A549 (cell line): ENCODE measurements around the gene NPBWR2. TPM values are rescaled to one million over a fixed set of nuclear protein-coding genes. Genes with fewer than 3 reads are reported as not detected.
A peak's percentile ranks its signal among the peaks of the same experiment; 100 is the strongest.

Source experiments
- ATAC-seq, 2 experiments: fragments of 200-7000 bp in 1 of 2; fragments of >200 bp in 1 of 2; cut with Nextera tagmentation in 1 of 2; cut with Tn5 transposase in 1 of 2; 3 replicates each; pipeline versions ENCODE4 v1.8.0 to v1.9.1; 2018 to 2020; ENCODE audit warnings: mild to moderate bottlenecking in 1 of 2, moderate library complexity in 1 of 2
- CTCF ChIA-PET: fragments of 300-600 bp; sonication (Branson Sonifier 250); formaldehyde crosslinking; extraction: SDS; loops from one replicate; lab custom pipeline; 2021; ENCODE audit warnings: antibody characterized with exemption, inconsistent platforms; lab: Yijun Ruan, JAX
- POLR2A ChIA-PET: fragments of 350-600 bp; formaldehyde crosslinking; extraction: SDS; loops from one replicate; lab custom pipeline; 2021; ENCODE audit warnings: antibody characterized with exemption, inconsistent platforms; lab: Yijun Ruan, JAX
- DNase-seq, 2 experiments: peaks; one replicate each; pipeline versions ENCODE4 v3.0.0 to v3.0.0-alpha.2; 2011 to 2016; ENCODE audit warnings: low read depth in 1 of 2, low spot score in 1 of 2
- FAIRE-seq: peaks from 2 replicates; lab custom pipeline; 2011; peaks lifted over from hg19 to GRCh38; lab: Jason Lieb, UNC
- H3K27ac ChIP-seq, 2 experiments: fragments of >200 bp; sonication (Bioruptor Twin); formaldehyde crosslinking; 3 replicates each; pipeline ENCODE4 v1.5.1; 2016 to 2017
- H3K4me1 ChIP-seq: fragments of >200 bp; sonication (Bioruptor Twin); formaldehyde crosslinking; 3 replicates; pipeline ENCODE4 v1.6.1; 2016
- H3K4me2 ChIP-seq: fragments of >200 bp; sonication (Bioruptor Twin); formaldehyde crosslinking; 3 replicates; pipeline ENCODE4 v1.6.1; 2016
- H3K4me3 ChIP-seq: fragments of >200 bp; sonication (Bioruptor Twin); formaldehyde crosslinking; 3 replicates; pipeline ENCODE4 v1.5.1; 2016
- H3K9me3 ChIP-seq: fragments of >200 bp; sonication (Bioruptor Twin); formaldehyde crosslinking; 3 replicates; pipeline ENCODE4 v1.6.1; 2016
- CEBPB ChIP-seq, 2 experiments: fragments of >200 bp in 1 of 2; sonication (Bioruptor Twin) in 1 of 2; formaldehyde crosslinking in 1 of 2; IDR thresholded peaks; 2 replicates each; pipeline ENCODE4 v1.6.1; 2012 to 2016
- ESRRA ChIP-seq: fragments of 150-350 bp; IDR thresholded peaks from 2 replicates; pipeline ENCODE4 v1.6.1; 2014; ENCODE audit warnings: mild to moderate bottlenecking, low read length, borderline replicate concordance
- FOSL2 ChIP-seq, 2 experiments: fragments of 450-650 bp in 1 of 2; fragments of >200 bp in 1 of 2; sonication (Bioruptor Twin) in 1 of 2; formaldehyde crosslinking; IDR thresholded peaks; 2 replicates each; pipeline versions ENCODE4 v1.5.0 to v1.6.1; 2016 to 2020; ENCODE audit warnings: mild to moderate bottlenecking in 1 of 2, moderate library complexity in 1 of 2
- GATA3 ChIP-seq: IDR thresholded peaks from 2 replicates; pipeline ENCODE4 v1.6.1; 2012; ENCODE audit warnings: borderline replicate concordance
- HEYL ChIP-seq: fragments of 250-450 bp; sonication (Bioruptor Pico); IDR thresholded peaks from 2 replicates; pipeline ENCODE4 v1.8.0; 2021; ENCODE audit warnings: mild to moderate bottlenecking, moderate library complexity
- HOXB13 ChIP-seq: fragments of 250-450 bp; sonication (Bioruptor Pico); IDR thresholded peaks from 2 replicates; pipeline ENCODE4 v1.5.0; 2020; ENCODE audit warnings: low read depth, mild to moderate bottlenecking, moderate library complexity
- HOXB5 ChIP-seq: fragments of 250-450 bp; sonication (Bioruptor Pico); IDR thresholded peaks from 2 replicates; pipeline ENCODE4 v1.5.0; 2020; ENCODE audit warnings: mild to moderate bottlenecking, moderate library complexity
- JUN ChIP-seq, 2 experiments: fragments of >200 bp; sonication (Bioruptor Twin); formaldehyde crosslinking; IDR thresholded peaks; 2 replicates in 1 of 2; 3 replicates in 1 of 2; pipeline ENCODE4 v1.6.1; 2016 to 2017
- JUNB ChIP-seq: fragments of >200 bp; sonication (Bioruptor Twin); formaldehyde crosslinking; IDR thresholded peaks from 2 replicates; pipeline ENCODE4 v1.6.1; 2016
- KDM5A ChIP-seq: fragments of 200-600 bp; sonication (generic); IDR thresholded peaks from 2 replicates; pipeline ENCODE4 v1.6.1; 2016; ENCODE audit warnings: antibody characterized with exemption, mild to moderate bottlenecking
- MYC ChIP-seq: IDR thresholded peaks from 2 replicates; pipeline ENCODE4 v1.6.1; 2012; ENCODE audit warnings: mild to moderate bottlenecking, inconsistent platforms, low read length, improper control_type of control experiment, borderline replicate concordance
- NR3C1 ChIP-seq: fragments of >200 bp; sonication (Bioruptor Twin); formaldehyde crosslinking; IDR thresholded peaks from 3 replicates; pipeline ENCODE4 v1.6.1; 2017
- PHF8 ChIP-seq: fragments of 200-600 bp; sonication (generic); IDR thresholded peaks from 2 replicates; pipeline ENCODE4 v1.6.1; 2016; ENCODE audit warnings: low read depth, mild to moderate bottlenecking, antibody characterized with exemption, moderate library complexity, borderline replicate concordance
- POLR2A ChIP-seq: IDR thresholded peaks from 2 replicates; pipeline ENCODE4 v1.6.1; 2012; ENCODE audit warnings: mild to moderate bottlenecking, low read length
- RAD21 ChIP-seq, 2 experiments: fragments of >200 bp in 1 of 2; sonication (Bioruptor Twin) in 1 of 2; formaldehyde crosslinking in 1 of 2; IDR thresholded peaks in 1 of 2; conservative IDR thresholded peaks in 1 of 2; 2 replicates in 1 of 2; 3 replicates in 1 of 2; pipeline ENCODE4 v1.6.1; 2012 to 2018; ENCODE audit warnings: inconsistent platforms in 1 of 2
- RARB ChIP-seq: fragments of 250-450 bp; sonication (Bioruptor Pico); IDR thresholded peaks from 2 replicates; pipeline ENCODE4 v1.8.0; 2021; ENCODE audit warnings: mild to moderate bottlenecking, moderate library complexity
- SMC3 ChIP-seq: fragments of >200 bp; sonication (Bioruptor Twin); formaldehyde crosslinking; IDR thresholded peaks from 3 replicates; pipeline ENCODE4 v1.6.1; 2018; ENCODE audit warnings: inconsistent platforms
- TP53 ChIP-seq: fragments of 250-450 bp; sonication (Bioruptor Pico); IDR thresholded peaks from 2 replicates; pipeline ENCODE4 v1.5.0; 2021; ENCODE audit warnings: mild to moderate bottlenecking, moderate library complexity
- ZC3H11A ChIP-seq: fragments of 450-650 bp; IDR thresholded peaks from 2 replicates; pipeline ENCODE4 v1.6.1; 2014; ENCODE audit warnings: antibody characterized with exemption, mild to moderate bottlenecking
- ZSCAN20 ChIP-seq: fragments of 250-450 bp; sonication (Bioruptor Pico); IDR thresholded peaks from 2 replicates; pipeline ENCODE4 v1.8.0; 2022; ENCODE audit warnings: mild to moderate bottlenecking, moderate library complexity
- WGBS: methylation state at CpG from one replicate; pipeline ENCODE4 v1.1.6; 2017; ENCODE audit errors: missing lambda C conversion rate; 5-methylcytosine and 5-hydroxymethylcytosine counted together
- polyA plus RNA-seq, 4 experiments: library from polyadenylated mRNA; depleted of rRNA in 3 of 4; stranded (reverse); fragments of >200 nt; fragmentation: RNase III in 1 of 4; extraction: RNeasy Plus Mini Kit Qiagen cat#74134 plus additional on column Dnase treatment in 1 of 4; gene quantifications; 2 replicates in 3 of 4; 3 replicates in 1 of 4; pipeline ENCODE4 v1.2.3, GENCODE V29; 2011 to 2017
- TF ChIP-seq, protein P1 (sequence below): fragments of >200 bp; sonication (Bioruptor Twin); formaldehyde crosslinking; IDR thresholded peaks from 3 replicates; pipeline ENCODE4 v1.6.1; 2016
- TF ChIP-seq, protein P2 (sequence below): fragments of >200 bp; sonication (Bioruptor Twin); formaldehyde crosslinking; IDR thresholded peaks from 2 replicates; pipeline ENCODE4 v1.6.1; 2016
- TF ChIP-seq, protein P3 (sequence below): IDR thresholded peaks from 2 replicates; pipeline ENCODE4 v1.6.1; 2012
- TF ChIP-seq, protein P4 (sequence below): fragments of 450-650 bp; IDR thresholded peaks from 2 replicates; pipeline ENCODE4 v1.6.1; 2014; ENCODE audit warnings: antibody characterized with exemption
- TF ChIP-seq, protein P5 (sequence below): fragments of 200-600 bp; sonication (generic); IDR thresholded peaks from 2 replicates; pipeline ENCODE4 v1.6.1; 2016; ENCODE audit warnings: antibody characterized with exemption, mild to moderate bottlenecking, moderate library complexity

The NPBWR2 gene
- polyA plus RNA-seq, 2 of the 4 experiments (the other 2 are of a cell fraction), result not detected

DNA sequence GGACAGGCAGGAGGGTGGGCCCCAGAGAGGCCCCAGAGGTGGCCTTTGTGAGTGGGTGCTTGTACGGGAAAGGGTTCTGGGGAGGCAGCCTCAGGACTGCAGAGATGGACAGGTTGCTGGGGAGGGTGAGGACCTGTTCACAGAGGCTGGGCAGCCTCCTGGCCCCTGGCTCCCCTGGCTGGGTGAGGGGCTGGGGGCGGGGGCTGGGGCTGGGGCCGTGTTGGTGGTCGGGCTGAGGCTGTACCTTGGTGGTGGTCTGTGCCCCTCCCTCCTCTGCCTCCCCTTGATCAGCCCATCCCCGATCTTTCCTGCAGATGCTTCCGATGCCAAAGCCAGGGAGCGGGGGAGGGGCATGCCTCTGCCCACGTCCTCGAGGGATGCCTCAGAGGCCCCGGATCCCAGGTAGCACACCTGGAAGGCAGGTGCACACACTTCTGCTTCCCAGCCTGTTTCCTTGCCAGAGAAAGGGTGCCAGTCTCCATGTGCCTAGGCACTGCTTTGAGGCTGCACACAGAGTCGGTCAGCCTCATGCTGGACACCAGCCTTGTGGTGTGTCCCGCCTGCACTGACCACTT is 39.5 kb downstream of the NPBWR2 start (continued):
- TF ChIP-seq FOSL2 (IDR thresholded peaks at IDR 0.05), result no peak
- TF ChIP-seq FOSL2 (CRISPR knock-in tag; IDR thresholded peaks at IDR 0.05), result no peak
- TF ChIP-seq ZC3H11A, result no peak
- no peak for TF ChIP-seq RAD21 (conservative IDR thresholded peaks at IDR 0.05 in 1 of 2, IDR thresholded peaks at IDR 0.05 in 1 of 2)
- no peak for TF ChIP-seq ZSCAN20

DNA sequence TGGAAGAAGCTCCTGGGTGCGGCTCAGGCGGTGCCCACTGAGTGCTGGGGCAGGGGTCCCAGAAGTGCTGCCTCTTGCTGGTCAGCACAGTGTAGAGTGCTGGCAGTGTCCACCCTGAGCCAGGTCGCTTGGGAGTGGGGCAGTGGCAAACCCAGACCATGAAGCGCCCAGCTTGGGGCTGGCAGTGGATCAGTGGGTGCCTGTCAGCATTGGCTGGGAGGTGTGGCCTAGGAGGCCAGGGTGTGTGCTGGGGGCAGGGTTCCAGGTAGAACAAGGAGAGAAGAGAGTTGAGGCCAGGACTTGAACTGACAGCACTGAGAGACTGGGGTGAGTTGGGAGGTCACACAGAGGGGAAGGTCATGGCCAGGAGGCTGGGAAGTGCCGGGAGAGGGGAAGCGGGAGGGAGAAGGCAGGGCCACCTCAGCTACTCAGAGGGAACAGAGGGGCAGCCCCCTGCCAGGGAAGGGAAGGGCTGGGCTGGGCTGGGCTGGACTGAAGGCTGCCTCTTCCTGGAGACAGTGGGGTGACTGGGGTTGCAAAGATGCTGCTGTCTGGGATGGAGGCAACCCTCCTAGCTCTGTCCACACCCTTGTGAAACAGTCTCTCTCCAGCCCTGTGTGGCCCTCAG is 40.2 kb downstream of the NPBWR2 start:
- FAIRE-seq (no peak), DNase-seq (no peak), ATAC-seq (no peak)
- no peak overlapping the region for H3K4me3 ChIP-seq
- H3K4me2 ChIP-seq, result no peak overlapping the region
- H3K27ac ChIP-seq, result no peak overlapping the region
- H3K4me1 ChIP-seq, result peaks cover 40% of the 10 kb centered on the region
- ChIA-PET POLR2A (no interaction called here), CTCF (interaction anchor here (1.1 to 2.5 kb wide), 6 partner anchors 9 to 31 kb away, joined by 4 to 12 read pairs (median 8); partner anchors contain the start of genes C20orf204 and RGS19)
- H3K9me3 ChIP-seq, result no peaks in the 10 kb centered on the region
- no peak for TF ChIP-seq CEBPB (IDR thresholded peaks at IDR 0.05)
- no peak for TF ChIP-seq NR3C1
- TF ChIP-seq MYC, result no peak
- TF ChIP-seq KDM5A, result no peak
- no peak for TF ChIP-seq RAD21 (conservative IDR thresholded peaks at IDR 0.05 in 1 of 2, IDR thresholded peaks at IDR 0.05 in 1 of 2)
- TF ChIP-seq TP53 (CRISPR knock-in tag), result no peak
- TF ChIP-seq ESRRA, result no peak
- 68% methylated on average over 4 of the region's 6 CpGs for WGBS

DNA sequence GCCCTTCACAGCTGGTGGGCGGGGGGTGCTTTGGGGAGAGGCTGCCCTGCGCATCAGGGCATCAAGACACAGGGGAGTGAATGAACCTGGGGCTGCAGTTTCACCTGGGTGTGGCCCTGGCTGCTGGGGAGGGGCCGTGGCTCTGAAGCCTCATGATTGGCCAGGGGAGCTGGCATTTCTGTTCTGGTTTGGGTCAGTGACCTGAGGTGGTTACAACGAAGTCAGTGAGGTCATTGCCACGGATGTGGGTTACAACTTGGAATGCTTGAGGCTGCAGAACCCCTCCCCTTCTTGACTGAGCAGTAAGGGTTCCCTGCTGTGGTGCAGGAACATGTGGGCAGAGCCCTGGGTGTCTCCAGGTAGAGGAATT is 41.4 kb downstream of the NPBWR2 start:
- ATAC-seq, result no peak
- 33% methylated on average over 4 of the region's 5 CpGs for WGBS
- peaks cover 41% of the 10 kb centered on the region for H3K4me1 ChIP-seq
- H3K27ac ChIP-seq, result peak overlapping the region in 1 of 2 experiments; percentile 98; a peak in 3 of 6 replicates
- ChIA-PET POLR2A (interaction anchor here (1.0 kb wide), 1 partner anchor 11 kb away, joined by 3 read pairs; no protein-coding TSS in a partner anchor), CTCF (interaction anchor here (1.1 to 2.5 kb wide), 5 partner anchors 8 to 27 kb away, joined by 5 to 12 read pairs (median 8); partner anchors contain the start of gene RGS19)
- no peak overlapping the region for H3K4me3 ChIP-seq
- H3K9me3 ChIP-seq, result no peaks in the 10 kb centered on the region
- FAIRE-seq, result no peak
- DNase-seq, result peak in 1 of 2 experiments; percentile 61
- peak overlapping the region; percentile 99; the same call in 2 of the 3 replicates for H3K4me2 ChIP-seq
- TF ChIP-seq JUN (IDR thresholded peaks at IDR 0.05) (no peak), POLR2A (no peak), RARB (CRISPR knock-in tag) (no peak), HOXB5 (no peak), ESRRA (no peak), GATA3 (no peak), HEYL (no peak), NR3C1 (no peak), JUNB (no peak), SMC3 (no peak), HOXB13 (CRISPR knock-in tag) (no peak), CEBPB (IDR thresholded peaks at IDR 0.05) (no peak), ZSCAN20 (no peak), TP53 (CRISPR knock-in tag) (no peak), PHF8 (no peak)
- TF ChIP-seq, protein P1, sequence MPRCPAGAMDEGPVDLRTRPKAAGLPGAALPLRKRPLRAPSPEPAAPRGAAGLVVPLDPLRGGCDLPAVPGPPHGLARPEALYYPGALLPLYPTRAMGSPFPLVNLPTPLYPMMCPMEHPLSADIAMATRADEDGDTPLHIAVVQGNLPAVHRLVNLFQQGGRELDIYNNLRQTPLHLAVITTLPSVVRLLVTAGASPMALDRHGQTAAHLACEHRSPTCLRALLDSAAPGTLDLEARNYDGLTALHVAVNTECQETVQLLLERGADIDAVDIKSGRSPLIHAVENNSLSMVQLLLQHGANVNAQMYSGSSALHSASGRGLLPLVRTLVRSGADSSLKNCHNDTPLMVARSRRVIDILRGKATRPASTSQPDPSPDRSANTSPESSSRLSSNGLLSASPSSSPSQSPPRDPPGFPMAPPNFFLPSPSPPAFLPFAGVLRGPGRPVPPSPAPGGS, result no peak
- TF ChIP-seq, protein P2, sequence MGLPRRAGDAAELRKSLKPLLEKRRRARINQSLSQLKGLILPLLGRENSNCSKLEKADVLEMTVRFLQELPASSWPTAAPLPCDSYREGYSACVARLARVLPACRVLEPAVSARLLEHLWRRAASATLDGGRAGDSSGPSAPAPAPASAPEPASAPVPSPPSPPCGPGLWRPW, result no peak
- TF ChIP-seq, protein P3, sequence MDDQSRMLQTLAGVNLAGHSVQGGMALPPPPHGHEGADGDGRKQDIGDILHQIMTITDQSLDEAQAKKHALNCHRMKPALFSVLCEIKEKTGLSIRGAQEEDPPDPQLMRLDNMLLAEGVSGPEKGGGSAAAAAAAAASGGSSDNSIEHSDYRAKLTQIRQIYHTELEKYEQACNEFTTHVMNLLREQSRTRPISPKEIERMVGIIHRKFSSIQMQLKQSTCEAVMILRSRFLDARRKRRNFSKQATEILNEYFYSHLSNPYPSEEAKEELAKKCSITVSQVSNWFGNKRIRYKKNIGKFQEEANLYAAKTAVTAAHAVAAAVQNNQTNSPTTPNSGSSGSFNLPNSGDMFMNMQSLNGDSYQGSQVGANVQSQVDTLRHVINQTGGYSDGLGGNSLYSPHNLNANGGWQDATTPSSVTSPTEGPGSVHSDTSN, result no peak
- TF ChIP-seq, protein P4, sequence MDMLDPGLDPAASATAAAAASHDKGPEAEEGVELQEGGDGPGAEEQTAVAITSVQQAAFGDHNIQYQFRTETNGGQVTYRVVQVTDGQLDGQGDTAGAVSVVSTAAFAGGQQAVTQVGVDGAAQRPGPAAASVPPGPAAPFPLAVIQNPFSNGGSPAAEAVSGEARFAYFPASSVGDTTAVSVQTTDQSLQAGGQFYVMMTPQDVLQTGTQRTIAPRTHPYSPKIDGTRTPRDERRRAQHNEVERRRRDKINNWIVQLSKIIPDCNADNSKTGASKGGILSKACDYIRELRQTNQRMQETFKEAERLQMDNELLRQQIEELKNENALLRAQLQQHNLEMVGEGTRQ, result no peak
- TF ChIP-seq, protein P5, sequence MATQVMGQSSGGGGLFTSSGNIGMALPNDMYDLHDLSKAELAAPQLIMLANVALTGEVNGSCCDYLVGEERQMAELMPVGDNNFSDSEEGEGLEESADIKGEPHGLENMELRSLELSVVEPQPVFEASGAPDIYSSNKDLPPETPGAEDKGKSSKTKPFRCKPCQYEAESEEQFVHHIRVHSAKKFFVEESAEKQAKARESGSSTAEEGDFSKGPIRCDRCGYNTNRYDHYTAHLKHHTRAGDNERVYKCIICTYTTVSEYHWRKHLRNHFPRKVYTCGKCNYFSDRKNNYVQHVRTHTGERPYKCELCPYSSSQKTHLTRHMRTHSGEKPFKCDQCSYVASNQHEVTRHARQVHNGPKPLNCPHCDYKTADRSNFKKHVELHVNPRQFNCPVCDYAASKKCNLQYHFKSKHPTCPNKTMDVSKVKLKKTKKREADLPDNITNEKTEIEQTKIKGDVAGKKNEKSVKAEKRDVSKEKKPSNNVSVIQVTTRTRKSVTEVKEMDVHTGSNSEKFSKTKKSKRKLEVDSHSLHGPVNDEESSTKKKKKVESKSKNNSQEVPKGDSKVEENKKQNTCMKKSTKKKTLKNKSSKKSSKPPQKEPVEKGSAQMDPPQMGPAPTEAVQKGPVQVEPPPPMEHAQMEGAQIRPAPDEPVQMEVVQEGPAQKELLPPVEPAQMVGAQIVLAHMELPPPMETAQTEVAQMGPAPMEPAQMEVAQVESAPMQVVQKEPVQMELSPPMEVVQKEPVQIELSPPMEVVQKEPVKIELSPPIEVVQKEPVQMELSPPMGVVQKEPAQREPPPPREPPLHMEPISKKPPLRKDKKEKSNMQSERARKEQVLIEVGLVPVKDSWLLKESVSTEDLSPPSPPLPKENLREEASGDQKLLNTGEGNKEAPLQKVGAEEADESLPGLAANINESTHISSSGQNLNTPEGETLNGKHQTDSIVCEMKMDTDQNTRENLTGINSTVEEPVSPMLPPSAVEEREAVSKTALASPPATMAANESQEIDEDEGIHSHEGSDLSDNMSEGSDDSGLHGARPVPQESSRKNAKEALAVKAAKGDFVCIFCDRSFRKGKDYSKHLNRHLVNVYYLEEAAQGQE, result no peak
